GM12891 (cell line): ENCODE results near the gene CIZ1.

Experiments
- DNase-seq: peaks from one replicate; pipeline ENCODE4 v3.0.0; 2011; ENCODE audit warnings: low spot score; ENCODE audit not compliant: insufficient read length
- FAIRE-seq: peaks from 2 replicates; lab custom pipeline; 2011; peaks lifted over from hg19 to GRCh38; lab: Jason Lieb, UNC
- PAX5 ChIP-seq: IDR thresholded peaks from 2 replicates; pipeline ENCODE4 v1.6.1; 2011; ENCODE audit warnings: low read length, moderate library complexity, mild to moderate bottlenecking; ENCODE audit not compliant: insufficient read depth, severe bottlenecking
- POLR2A ChIP-seq: IDR thresholded peaks from 2 replicates; pipeline ENCODE4 v1.6.1; 2011; ENCODE audit warnings: low read depth, low read length, control low read depth
- POLR2AphosphoS5 ChIP-seq: IDR thresholded peaks from 2 replicates; pipeline ENCODE4 v1.6.1; 2011; ENCODE audit warnings: low read depth, low read length, control low read depth
- POU2F2 ChIP-seq: IDR thresholded peaks from 2 replicates; pipeline ENCODE4 v1.6.1; 2011; ENCODE audit warnings: low read depth, mild to moderate bottlenecking, control low read depth, low read length, moderate library complexity
- SPI1 ChIP-seq: IDR thresholded peaks from 2 replicates; pipeline ENCODE4 v1.6.1; 2011; ENCODE audit warnings: low read depth, low read length, control low read depth
- TAF1 ChIP-seq: IDR thresholded peaks from 2 replicates; pipeline ENCODE4 v1.6.1; 2011; ENCODE audit warnings: low read depth, low read length, control low read depth

Gene CIZ1

GRCh38 chr9:128213746-128214497 is 22.6 kb upstream of the CIZ1 start:
- FAIRE-seq: no peak
- DNase-seq: no peak
- TF ChIP-seq TAF1 (no peak), POLR2AphosphoS5 (no peak), PAX5 (no peak), SPI1 (no peak), POU2F2 (no peak), POLR2A (no peak)

DNA sequence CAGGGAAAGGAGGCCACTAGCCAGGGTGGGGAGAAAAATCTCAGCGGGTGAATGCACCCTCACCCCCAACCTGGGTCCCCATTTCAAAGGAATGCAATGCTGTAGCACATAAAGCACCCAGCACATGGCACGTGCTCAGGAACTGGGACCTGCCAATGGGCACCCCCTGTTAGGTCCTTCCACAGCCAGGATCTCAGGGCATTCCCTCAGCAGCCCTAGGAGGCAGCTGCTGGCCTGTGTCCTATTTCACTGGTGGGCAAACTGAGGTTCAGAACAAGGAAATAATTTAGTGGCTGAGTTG is 20.6 kb upstream of the CIZ1 start:
- DNase-seq (no peak), FAIRE-seq (no peak)
- TF ChIP-seq SPI1 (no peak), TAF1 (no peak), POLR2AphosphoS5 (no peak), PAX5 (no peak), POU2F2 (no peak), POLR2A (no peak)

DNA sequence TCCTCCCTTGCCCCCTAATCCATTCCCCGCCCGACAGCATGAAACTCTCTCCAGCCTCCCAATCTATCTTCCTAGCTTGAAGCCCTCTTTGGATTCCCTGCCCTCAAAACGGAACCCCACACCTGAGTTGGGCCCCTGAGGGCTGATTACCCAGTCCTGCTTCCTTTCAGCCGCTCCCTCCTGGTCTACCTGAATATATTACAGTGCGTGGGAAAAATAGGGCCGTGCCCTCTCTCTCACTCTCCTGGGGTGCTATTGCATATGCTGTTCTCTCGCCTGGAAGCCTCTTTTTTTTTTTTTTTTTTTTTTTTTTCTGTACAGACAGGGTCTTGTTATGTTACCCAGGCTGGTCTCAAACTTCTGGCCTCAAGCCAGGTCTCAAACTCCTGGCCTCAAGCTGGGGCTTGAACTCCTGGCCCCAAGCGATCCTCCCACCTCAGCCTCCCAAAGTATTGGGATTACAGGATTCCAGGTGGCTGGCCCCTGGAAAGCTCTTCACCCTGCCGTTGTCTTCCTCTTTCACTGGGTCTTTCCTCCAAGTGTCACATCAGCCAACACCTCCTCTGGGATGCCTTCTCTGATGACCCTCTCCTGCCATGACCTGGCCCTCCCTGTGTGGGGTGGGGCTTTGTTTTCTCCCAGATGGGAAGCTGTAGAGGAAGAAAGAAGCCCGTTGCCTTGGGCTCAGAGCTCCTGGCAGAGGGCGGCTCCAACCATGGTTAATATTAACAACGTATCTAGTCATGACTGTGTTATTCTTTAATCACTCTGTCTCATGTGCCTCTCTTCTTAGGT is 20.0 kb upstream of the CIZ1 start:
- DNase-seq: no peak
- TF ChIP-seq POLR2AphosphoS5 (no peak), POU2F2 (no peak), SPI1 (no peak), TAF1 (no peak), PAX5 (no peak), POLR2A (no peak)
- FAIRE-seq: no peak

DNA sequence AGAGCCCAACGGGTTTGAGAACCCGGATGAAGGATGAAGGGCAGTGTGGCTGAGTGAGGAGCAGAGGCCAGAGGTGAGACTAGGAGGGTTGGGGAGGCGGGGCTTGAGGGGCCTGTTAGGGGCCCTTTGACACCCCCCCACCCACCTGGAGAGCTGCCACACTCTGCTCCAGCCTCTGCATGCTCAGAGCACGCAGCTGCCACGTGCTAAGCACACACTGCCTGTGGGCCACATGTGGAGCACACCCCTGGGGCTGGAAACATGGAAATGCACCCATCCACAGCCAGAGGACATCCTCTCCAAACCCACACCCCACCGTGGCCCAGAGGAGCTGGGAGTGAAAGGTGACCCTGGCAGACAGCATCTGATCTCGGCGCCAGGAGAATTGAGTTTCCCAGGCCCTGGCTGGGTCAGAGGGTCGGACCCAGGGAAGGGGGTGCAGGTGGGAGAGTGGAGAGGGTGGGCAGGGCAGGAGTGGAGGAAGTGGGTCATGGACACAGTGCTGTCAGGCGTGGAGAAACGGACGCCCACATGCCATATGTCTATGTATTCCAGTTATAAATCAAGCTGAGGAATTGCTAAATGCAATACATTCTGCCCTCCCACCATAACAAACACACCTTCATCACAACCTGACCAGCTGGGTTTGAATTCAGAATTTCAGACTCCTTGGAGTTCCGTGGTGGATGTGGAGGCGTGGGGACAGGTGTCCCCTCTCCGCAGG is 17.7 kb upstream of the CIZ1 start:
- DNase-seq (no peak), FAIRE-seq (no peak)
- TF ChIP-seq SPI1: no peak
- no peak for TF ChIP-seq PAX5
- no peak for TF ChIP-seq POU2F2
- TF ChIP-seq POLR2A: no peak
- no peak for TF ChIP-seq TAF1
- no peak for TF ChIP-seq POLR2AphosphoS5

- DNase-seq (no peak), FAIRE-seq (no peak)
- TF ChIP-seq POU2F2 (no peak), TAF1 (no peak), PAX5 (no peak)
Measured at GRCh38 chr9:128208386-128208785, 17.0 kb upstream of the CIZ1 start.

DNA sequence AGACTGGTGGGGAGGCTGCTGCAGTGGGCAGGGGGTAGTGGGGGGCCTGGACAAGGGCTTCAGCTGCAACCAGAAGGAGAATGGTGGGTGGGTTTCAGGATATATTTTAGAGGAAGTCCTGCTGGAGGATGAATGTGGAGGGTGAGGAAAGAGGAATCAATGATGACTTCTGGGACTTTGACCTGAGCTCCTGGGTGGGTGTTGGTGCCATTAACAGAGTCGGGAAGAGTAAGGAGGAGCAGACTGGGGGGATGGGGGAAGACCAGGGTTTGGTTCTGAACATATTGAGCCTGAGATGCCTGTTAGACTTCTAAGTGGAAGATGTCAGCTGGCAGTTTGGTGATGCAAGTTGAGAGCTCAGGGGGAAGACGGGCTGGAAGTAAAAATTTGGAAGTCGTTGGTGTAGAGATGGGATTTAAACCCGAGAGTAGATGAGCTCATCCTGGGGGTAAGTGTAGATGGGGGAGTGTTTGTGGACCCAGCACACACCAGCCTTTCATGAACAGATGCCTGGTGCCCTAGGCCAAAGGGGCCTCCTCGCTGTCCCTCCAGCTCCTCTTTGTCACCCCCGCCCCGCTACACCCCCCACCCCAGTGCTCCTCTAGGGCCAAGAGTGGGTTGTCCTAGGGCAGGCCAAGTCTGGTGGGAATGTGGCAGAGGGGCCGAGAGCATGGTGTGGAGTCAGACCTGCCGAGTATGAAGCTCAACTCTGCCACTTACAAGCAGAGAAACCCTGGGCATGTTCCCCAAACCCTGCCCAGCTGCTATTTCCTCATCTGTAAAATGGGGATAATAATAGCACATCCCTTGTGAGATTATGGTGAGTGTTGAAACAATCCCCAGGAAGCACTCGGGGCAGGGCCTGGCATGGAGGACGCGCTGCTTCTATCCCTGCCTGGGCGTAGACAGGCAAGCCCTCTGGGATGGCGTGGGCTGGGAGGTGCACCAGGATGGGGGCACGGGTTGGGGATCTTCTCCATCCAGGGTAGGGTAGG is 15.8 kb upstream of the CIZ1 start:
- DNase-seq (no peak), FAIRE-seq (no peak)
- TF ChIP-seq SPI1 (no peak), POU2F2 (no peak), TAF1 (no peak), POLR2AphosphoS5 (no peak), POLR2A (no peak), PAX5 (no peak)

DNA sequence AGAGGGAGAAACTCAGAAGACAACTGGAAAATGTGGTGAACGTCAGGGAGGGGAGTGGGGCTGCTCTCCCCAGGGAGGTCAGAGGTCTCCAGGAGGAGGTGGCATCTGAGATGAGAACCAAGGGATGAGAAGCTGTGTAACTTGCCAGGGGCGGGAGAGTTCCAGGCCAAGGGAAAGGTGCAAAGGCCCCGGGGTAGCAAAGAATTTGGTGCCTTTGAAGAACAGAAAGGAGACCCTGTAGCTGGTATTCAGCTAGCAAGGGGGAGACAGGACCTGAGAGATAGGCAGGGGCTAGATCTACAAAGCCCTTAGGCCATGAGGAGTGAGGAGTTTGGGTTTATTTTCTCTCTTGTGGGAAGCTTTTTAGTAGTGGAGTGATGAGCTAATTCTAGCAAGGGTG is 15.1 kb upstream of the CIZ1 start:
- TF ChIP-seq POU2F2: no peak
- TF ChIP-seq POLR2A: no peak
- TF ChIP-seq SPI1: no peak
- TF ChIP-seq PAX5: no peak
- no peak for TF ChIP-seq TAF1
- TF ChIP-seq POLR2AphosphoS5: no peak
- DNase-seq (no peak), FAIRE-seq (no peak)

DNA sequence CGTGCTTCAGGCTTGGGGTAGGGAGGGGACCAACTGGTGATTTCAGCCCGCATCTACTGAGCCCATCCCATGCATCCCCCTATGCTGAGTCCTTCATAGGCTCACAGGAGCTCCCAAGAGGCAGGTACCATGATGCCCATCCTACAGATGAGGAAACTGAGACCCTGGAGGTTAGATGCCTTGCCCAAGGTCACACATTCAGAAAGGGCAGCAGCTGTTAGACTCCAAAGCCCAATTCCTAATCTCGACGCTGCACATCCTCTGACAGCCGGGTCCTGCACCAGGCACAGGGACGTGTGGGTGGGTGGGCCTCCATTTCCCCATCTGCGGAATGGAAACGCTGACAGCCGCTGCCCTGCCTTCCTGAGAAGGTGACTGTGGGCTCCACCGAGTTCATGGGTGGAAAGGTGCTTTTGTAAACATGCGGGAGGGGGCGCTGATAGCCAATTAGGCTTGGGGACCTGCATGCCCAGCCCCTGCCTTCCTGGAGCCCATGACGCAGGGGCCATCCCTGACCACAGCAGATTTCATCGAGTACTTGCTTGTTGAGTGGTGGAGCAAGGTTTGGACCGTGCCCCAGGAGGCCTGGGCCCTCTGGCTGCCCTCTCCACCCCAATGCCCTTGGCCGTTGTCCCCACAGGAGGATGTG is 14.0 kb upstream of the CIZ1 start:
- DNase-seq (no peak), FAIRE-seq (no peak)
- TF ChIP-seq POLR2AphosphoS5 (no peak), TAF1 (no peak), PAX5 (no peak), POU2F2 (no peak), SPI1 (no peak), POLR2A (no peak)

DNA sequence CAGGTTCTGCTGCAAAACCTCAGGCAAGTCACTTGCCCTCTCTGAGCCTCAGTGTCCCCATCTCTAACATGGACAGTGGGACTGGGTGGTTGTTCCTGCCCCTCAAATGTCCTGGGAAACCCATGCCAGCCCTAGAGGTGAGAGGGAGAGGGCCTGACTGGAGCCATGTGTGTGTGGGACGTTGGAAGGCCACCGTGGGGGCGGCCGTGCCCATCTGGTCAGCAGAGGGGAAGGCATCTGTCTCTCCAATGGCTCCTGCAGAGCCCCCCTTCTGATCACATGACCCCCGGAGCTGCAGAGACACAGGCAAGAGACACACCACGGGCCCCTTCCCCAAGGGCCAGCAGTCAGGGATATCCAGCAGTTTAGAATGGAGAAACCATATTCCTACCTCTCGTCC is 13.5 kb upstream of the CIZ1 start:
- DNase-seq (no peak), FAIRE-seq (no peak)
- no peak for TF ChIP-seq TAF1
- TF ChIP-seq POLR2A: no peak
- TF ChIP-seq POLR2AphosphoS5: no peak
- TF ChIP-seq PAX5: no peak
- TF ChIP-seq POU2F2: no peak
- no peak for TF ChIP-seq SPI1
